Neural cell (in vitro differentiated cells): ENCODE data around the gene CRPPA. TPM values are rescaled to one million over a fixed set of nuclear protein-coding genes. Genes with fewer than 3 reads are reported as not detected.

Source experiments
- H2AFZ ChIP-seq: fragments of 200-600, 300-800 bp; sonication (generic), shearing (Covaris generic); 2 replicates; pipeline ENCODE4 v1.6.0; 2014; ENCODE audit warnings: low read depth, mild to moderate bottlenecking, antibody characterized with exemption, low read length, moderate library complexity
- H3F3A ChIP-seq: fragments of 200-600 bp; shearing (Covaris generic); 2 replicates; pipeline ENCODE4 v1.6.1; 2016; ENCODE audit warnings: mild to moderate bottlenecking, moderate library complexity, mixed read lengths, antibody characterized with exemption, low read length; ENCODE audit not compliant: insufficient read depth, poor library complexity, severe bottlenecking
- H3K27ac ChIP-seq: fragments of 200-600, 300-800 bp; sonication (generic), shearing (Covaris generic); 2 replicates; pipeline ENCODE4 v1.5.1; 2014; ENCODE audit warnings: mild to moderate bottlenecking, low read length, moderate library complexity
- H3K27me3 ChIP-seq: fragments of 300-800, 200-600 bp; sonication (generic), shearing (Covaris generic); 2 replicates; pipeline ENCODE4 v1.6.0; 2014; ENCODE audit warnings: mild to moderate bottlenecking, low read depth, low read length, moderate library complexity; ENCODE audit not compliant: insufficient read depth
- H3K36me3 ChIP-seq: fragments of 300-800, 200-600 bp; sonication (generic), shearing (Covaris generic); 2 replicates; pipeline ENCODE4 v1.5.1; 2014; ENCODE audit warnings: mild to moderate bottlenecking, antibody characterized with exemption, low read length, moderate library complexity; ENCODE audit not compliant: insufficient read depth
- H3K4me2 ChIP-seq: fragments of 300-800, 200-600 bp; sonication (generic), shearing (Covaris generic); 2 replicates; pipeline ENCODE4 v1.6.0; 2014; ENCODE audit warnings: mild to moderate bottlenecking, low read length
- H3K4me3 ChIP-seq: fragments of 300-800, 200-600 bp; sonication (generic), shearing (Covaris generic); 2 replicates; pipeline ENCODE4 v1.5.1; 2014; ENCODE audit warnings: mild to moderate bottlenecking, low read length, moderate library complexity
- H3K79me2 ChIP-seq: fragments of 200-600 bp; shearing (Covaris generic); replicated peaks from 2 replicates; pipeline ENCODE4 v1.6.0; 2014; ENCODE audit warnings: mild to moderate bottlenecking, low read length, moderate library complexity; ENCODE audit not compliant: insufficient read depth
- H3K9ac ChIP-seq: fragments of 300-800, 200-600 bp; sonication (generic), shearing (Covaris generic); 2 replicates; pipeline ENCODE4 v1.6.1; 2016; ENCODE audit warnings: mild to moderate bottlenecking, low read length, mixed read lengths
- H3K9me2 ChIP-seq: fragments of 200-600 bp; shearing (Covaris generic); 2 replicates; pipeline ENCODE4 v1.6.1; 2016; ENCODE audit warnings: mild to moderate bottlenecking, low read length, mixed read lengths; ENCODE audit not compliant: insufficient read depth
- H3K9me3 ChIP-seq: fragments of 200-600, 300-800 bp; sonication (generic), shearing (Covaris generic); 2 replicates; pipeline ENCODE4 v1.6.1; 2016; ENCODE audit warnings: mild to moderate bottlenecking, mixed run types, low read length, moderate library complexity, mixed read lengths
- H4K20me1 ChIP-seq: fragments of 200-600 bp; shearing (Covaris generic); 2 replicates; pipeline ENCODE4 v1.6.1; 2016; ENCODE audit warnings: mild to moderate bottlenecking, mixed run types; ENCODE audit not compliant: insufficient read depth
- EP300 ChIP-seq: fragments of 450-650 bp; conservative IDR thresholded peaks from 2 replicates; pipeline ENCODE4 v1.6.1; 2014; ENCODE audit warnings: antibody characterized with exemption, mild to moderate bottlenecking, moderate library complexity; ENCODE audit not compliant: poor library complexity, severe bottlenecking
- EZH2 ChIP-seq: fragments of 200-600, 300-800 bp; shearing (Covaris generic), sonication (generic); IDR thresholded peaks from 2 replicates; pipeline ENCODE4 v1.6.1; 2014; ENCODE audit warnings: antibody characterized with exemption, low read length, borderline replicate concordance, mild to moderate bottlenecking; ENCODE audit not compliant: insufficient read depth, poor library complexity, severe bottlenecking
- MXI1 ChIP-seq: fragments of 450-650 bp; conservative IDR thresholded peaks from 2 replicates; pipeline ENCODE4 v1.6.1; 2014; ENCODE audit warnings: antibody characterized with exemption, mild to moderate bottlenecking; ENCODE audit not compliant: poor library complexity, severe bottlenecking
- POLR2AphosphoS5 ChIP-seq: IDR thresholded peaks from 2 replicates; pipeline ENCODE4 v1.6.1; 2012
- RAD21 ChIP-seq: fragments of 450-650 bp; conservative IDR thresholded peaks from 2 replicates; pipeline ENCODE4 v1.6.1; 2014; ENCODE audit warnings: antibody characterized with exemption, mild to moderate bottlenecking, moderate library complexity
- SMC3 ChIP-seq: fragments of 450-650 bp; conservative IDR thresholded peaks from 2 replicates; pipeline ENCODE4 v1.6.1; 2014; ENCODE audit warnings: antibody characterized with exemption, mild to moderate bottlenecking, moderate library complexity; ENCODE audit not compliant: poor library complexity
- TAF1 ChIP-seq: IDR thresholded peaks from 2 replicates; pipeline ENCODE4 v1.6.1; 2012; ENCODE audit warnings: low read depth
- polyA plus RNA-seq: library from polyadenylated mRNA; depleted of rRNA; stranded (reverse); fragments of >200 nt; gene quantifications from 2 replicates; pipeline ENCODE4 v1.2.3, GENCODE V29; 2014
- TF ChIP-seq, protein P1 (sequence below): fragments of 450-650 bp; IDR thresholded peaks from 2 replicates; pipeline ENCODE4 v1.5.1; 2014; ENCODE audit warnings: antibody characterized with exemption, mild to moderate bottlenecking, moderate library complexity; ENCODE audit not compliant: poor library complexity, severe bottlenecking
- TF ChIP-seq, protein P2 (sequence below): IDR thresholded peaks from 2 replicates; pipeline ENCODE4 v1.6.1; 2012; ENCODE audit warnings: borderline replicate concordance

The CRPPA gene
- polyA plus RNA-seq, 1 donor from 2014 or later = 0.05 TPM

- Histone ChIP-seq H4K20me1 (no peaks in the 10 kb centered on the region), H3K27ac (no peak overlapping the region), H3F3A (no peaks in the 10 kb centered on the region), H3K36me3 (no peaks in the 10 kb centered on the region), H3K79me2 (no peaks in the 10 kb centered on the region), H3K27me3 (no peaks in the 10 kb centered on the region), H2AFZ (no peak overlapping the region), H3K4me2 (no peak overlapping the region), H3K9me2 (no peaks in the 10 kb centered on the region), H3K9ac (no peak overlapping the region), H3K9me3 (no peaks in the 10 kb centered on the region), H3K4me3 (no peak overlapping the region)
- TF ChIP-seq EZH2 (no peak), TAF1 (no peak)
Measured at GRCh38 chr7:16411391-16411790, 9.9 kb downstream of the CRPPA start.

DNA sequence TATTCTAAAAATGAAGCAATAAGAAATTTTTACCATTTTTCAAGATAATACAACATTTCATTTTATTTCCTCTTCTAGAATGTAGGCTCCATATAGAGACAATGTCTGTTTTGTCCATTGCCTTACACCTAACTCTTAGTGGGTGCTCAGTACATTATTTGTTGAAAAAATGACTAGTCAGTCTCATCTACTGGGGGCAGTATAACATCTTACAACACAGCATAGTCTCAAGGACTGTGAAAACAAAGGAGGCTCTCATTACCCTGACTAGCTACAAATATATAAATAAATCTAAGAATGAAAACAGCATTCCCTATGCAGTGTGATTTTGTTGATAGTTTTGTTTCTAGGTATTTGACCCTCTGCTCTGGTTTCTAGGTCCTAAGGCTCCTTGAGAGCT, 11.6 kb downstream of the CRPPA start:
- H3K79me2 ChIP-seq = no peaks in the 10 kb centered on the region
- H3K27me3 ChIP-seq = no peaks in the 10 kb centered on the region
- no peak overlapping the region for H3K27ac ChIP-seq
- no peaks in the 10 kb centered on the region for H3K9me3 ChIP-seq
- TF ChIP-seq EZH2 (no peak), SMC3 (no peak), TAF1 (no peak), RAD21 (no peak), POLR2AphosphoS5 (no peak), MXI1 (no peak), EP300 (no peak)
- TF ChIP-seq, protein P1, sequence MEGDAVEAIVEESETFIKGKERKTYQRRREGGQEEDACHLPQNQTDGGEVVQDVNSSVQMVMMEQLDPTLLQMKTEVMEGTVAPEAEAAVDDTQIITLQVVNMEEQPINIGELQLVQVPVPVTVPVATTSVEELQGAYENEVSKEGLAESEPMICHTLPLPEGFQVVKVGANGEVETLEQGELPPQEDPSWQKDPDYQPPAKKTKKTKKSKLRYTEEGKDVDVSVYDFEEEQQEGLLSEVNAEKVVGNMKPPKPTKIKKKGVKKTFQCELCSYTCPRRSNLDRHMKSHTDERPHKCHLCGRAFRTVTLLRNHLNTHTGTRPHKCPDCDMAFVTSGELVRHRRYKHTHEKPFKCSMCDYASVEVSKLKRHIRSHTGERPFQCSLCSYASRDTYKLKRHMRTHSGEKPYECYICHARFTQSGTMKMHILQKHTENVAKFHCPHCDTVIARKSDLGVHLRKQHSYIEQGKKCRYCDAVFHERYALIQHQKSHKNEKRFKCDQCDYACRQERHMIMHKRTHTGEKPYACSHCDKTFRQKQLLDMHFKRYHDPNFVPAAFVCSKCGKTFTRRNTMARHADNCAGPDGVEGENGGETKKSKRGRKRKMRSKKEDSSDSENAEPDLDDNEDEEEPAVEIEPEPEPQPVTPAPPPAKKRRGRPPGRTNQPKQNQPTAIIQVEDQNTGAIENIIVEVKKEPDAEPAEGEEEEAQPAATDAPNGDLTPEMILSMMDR = no peak
- TF ChIP-seq, protein P2, sequence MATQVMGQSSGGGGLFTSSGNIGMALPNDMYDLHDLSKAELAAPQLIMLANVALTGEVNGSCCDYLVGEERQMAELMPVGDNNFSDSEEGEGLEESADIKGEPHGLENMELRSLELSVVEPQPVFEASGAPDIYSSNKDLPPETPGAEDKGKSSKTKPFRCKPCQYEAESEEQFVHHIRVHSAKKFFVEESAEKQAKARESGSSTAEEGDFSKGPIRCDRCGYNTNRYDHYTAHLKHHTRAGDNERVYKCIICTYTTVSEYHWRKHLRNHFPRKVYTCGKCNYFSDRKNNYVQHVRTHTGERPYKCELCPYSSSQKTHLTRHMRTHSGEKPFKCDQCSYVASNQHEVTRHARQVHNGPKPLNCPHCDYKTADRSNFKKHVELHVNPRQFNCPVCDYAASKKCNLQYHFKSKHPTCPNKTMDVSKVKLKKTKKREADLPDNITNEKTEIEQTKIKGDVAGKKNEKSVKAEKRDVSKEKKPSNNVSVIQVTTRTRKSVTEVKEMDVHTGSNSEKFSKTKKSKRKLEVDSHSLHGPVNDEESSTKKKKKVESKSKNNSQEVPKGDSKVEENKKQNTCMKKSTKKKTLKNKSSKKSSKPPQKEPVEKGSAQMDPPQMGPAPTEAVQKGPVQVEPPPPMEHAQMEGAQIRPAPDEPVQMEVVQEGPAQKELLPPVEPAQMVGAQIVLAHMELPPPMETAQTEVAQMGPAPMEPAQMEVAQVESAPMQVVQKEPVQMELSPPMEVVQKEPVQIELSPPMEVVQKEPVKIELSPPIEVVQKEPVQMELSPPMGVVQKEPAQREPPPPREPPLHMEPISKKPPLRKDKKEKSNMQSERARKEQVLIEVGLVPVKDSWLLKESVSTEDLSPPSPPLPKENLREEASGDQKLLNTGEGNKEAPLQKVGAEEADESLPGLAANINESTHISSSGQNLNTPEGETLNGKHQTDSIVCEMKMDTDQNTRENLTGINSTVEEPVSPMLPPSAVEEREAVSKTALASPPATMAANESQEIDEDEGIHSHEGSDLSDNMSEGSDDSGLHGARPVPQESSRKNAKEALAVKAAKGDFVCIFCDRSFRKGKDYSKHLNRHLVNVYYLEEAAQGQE = no peak
- H3K36me3 ChIP-seq = no peaks in the 10 kb centered on the region
- no peak overlapping the region for H2AFZ ChIP-seq
- no peak overlapping the region for H3K4me2 ChIP-seq
- no peak overlapping the region for H3K4me3 ChIP-seq
- no peaks in the 10 kb centered on the region for H4K20me1 ChIP-seq
- no peak overlapping the region for H3K9ac ChIP-seq
- no peaks in the 10 kb centered on the region for H3F3A ChIP-seq
- H3K9me2 ChIP-seq = no peaks in the 10 kb centered on the region

- no peaks in the 10 kb centered on the region for H3K79me2 ChIP-seq
- no peaks in the 10 kb centered on the region for H3K27me3 ChIP-seq
- no peak overlapping the region for H3K4me2 ChIP-seq
- no peaks in the 10 kb centered on the region for H3K9me2 ChIP-seq
- TF ChIP-seq TAF1 = no peak
- TF ChIP-seq, protein P1 = no peak
- TF ChIP-seq, protein P2 = no peak
- TF ChIP-seq SMC3 = no peak
- no peak for TF ChIP-seq EZH2
- H3K9ac ChIP-seq = no peak overlapping the region
- H3K4me3 ChIP-seq = no peak overlapping the region
- no peak overlapping the region for H2AFZ ChIP-seq
- H3K9me3 ChIP-seq = peaks cover 7% of the 10 kb centered on the region
- no peaks in the 10 kb centered on the region for H3K36me3 ChIP-seq
- H3F3A ChIP-seq = no peaks in the 10 kb centered on the region
- no peak overlapping the region for H3K27ac ChIP-seq
- no peaks in the 10 kb centered on the region for H4K20me1 ChIP-seq
Measured at GRCh38 chr7:16404636-16405035, 16.7 kb downstream of the CRPPA start.
